GM21381 (cell line): ENCODE results near the gene ZFHX2.

ENCODE experiments used
- ATAC-seq: cut with Tn5 transposase; IDR thresholded peaks from one replicate; pipeline ENCODE4 v1.9.1; 2021; ENCODE audit warnings: mild to moderate bottlenecking, moderate library complexity; ENCODE audit not compliant: unreplicated experiment

ZFHX2 gene

DNA sequence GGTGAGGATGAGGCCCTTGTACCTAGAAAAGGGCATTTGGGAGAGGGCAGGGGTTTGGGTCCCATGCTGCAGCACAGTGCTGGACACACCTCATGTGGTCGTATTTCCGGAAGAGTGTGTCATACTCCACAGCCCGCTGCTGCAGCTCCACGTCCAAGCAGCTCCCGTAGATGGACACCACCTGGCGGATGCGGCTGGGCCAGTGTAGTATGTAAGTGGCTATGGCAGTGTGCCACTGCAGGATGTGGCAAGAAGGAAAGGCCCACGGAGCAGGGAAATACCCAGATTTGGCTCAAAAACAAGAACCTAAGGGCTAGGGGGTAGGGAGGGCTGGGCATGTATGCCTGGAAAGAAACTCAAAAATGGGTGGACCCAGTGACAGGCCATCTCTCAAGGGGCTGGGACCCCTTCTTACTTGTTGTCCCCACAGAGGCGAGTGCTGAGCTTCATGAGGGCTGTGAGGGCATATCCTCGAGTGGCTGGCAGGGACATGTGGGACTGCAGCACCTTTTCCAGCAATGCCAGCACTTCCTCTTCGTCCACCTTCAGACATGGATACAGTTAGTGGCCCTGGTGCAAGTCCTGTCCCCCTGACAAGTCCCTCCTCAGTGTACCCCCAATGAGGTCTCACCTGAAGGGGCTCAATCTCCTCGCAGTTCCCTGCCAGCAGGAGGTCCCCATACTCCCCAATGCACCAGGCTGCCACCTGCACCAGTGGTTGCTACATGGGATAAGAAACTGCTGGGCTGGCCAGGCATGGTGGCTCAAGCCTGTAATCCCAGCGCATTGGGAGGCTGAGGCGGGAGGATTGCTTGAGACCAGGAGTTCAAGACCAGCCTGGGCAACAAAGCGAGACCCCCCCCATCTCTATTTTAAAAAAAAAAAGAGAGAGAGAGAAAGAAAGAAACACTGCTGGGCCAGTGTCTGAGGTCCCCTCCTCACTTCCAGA, 10.6 kb upstream of the ZFHX2 start:
- no peak for ATAC-seq

DNA sequence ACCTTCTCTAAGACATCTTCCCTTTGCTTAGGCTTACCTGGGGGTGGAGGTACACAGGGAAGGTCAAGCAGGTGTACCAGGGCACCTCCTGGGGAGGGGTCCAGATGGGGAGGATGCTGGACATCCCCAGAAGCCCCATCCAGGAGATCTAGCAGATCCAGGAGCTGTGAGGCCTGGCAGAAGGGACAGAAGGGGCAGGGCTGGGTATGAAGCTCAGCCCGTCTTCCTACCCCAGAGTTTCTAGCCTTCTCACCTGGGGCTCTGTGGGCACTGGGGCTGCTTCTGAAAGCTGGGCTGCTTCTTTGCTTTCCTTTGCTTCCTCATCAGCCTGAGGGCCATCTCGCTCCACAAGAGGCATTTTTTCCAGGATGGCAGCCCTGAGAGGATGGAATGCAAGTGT, 9.7 kb upstream of the ZFHX2 start:
- ATAC-seq: no peak

DNA sequence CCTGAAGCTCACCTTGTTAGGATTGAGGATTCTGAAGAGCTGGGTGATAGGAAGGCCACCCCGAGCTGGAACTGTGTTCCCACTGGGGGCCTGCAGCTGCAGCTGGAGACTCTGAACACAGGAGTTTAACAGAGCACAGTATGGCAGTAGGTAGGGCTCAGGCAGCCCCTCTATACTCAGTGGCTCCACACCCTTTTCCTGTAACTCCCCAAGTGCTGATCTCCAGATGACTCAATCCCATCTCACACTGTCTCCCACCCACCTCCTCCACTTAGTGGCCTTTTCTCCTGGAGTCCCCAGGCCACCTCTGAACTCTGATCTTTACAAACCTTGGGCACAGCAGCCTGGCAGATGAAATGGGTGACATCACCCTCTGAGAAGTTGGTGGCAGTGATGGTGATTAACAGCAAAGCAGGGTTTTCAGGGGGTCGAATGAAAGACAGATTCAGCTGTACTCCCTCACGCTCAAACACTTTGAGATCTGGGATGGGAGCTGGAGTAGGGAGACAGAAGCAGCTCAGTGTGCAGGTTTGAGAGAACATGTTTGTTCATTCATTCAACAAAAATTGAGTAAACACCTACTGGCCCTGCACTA, 8.5 kb upstream of the ZFHX2 start:
- no peak for ATAC-seq

DNA sequence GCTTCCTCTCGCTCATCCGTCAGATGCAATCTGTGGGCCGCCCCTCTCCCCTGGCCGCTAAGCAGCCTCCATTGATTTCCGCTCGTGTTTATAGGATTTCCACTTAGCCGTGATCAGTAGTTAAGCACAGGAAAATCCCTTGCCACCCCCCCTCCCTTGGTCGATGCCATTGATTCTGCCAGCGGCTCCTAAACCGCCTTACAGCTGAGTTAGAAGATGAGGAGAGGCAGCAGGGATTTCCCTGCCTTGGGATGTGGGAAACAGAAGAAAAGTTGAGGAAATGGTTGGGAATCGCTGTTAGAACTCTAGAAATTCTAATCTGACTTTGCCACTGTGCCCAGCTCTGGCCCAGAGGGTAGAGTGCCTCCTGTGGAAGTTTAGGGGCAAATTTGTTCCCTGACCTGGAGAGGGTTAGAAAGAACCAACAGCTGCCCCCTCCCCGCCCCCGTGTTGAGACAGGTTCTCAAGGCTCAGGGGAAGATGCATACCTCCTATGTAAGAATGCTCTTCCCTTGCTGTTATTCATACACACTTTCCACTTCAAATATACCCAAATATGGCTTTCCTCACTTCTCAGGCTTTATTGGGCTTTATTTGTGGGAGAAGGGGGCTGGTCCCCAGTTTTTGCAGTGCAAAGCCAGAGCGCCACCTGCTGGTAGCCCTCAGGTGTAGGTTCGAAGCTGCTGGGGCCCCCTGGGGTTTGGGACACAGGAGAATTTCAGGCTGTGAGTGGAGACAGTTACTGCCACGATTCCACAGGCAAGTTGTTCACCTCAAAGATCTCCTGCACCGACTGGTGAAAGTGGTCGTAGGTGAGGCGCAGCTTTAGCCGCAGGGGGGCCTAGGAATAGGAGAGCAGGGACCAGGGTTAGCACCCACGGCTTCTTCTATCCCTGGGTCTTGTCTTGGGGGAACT, 7.7 kb upstream of the ZFHX2 start:
- ATAC-seq: no peak

DNA sequence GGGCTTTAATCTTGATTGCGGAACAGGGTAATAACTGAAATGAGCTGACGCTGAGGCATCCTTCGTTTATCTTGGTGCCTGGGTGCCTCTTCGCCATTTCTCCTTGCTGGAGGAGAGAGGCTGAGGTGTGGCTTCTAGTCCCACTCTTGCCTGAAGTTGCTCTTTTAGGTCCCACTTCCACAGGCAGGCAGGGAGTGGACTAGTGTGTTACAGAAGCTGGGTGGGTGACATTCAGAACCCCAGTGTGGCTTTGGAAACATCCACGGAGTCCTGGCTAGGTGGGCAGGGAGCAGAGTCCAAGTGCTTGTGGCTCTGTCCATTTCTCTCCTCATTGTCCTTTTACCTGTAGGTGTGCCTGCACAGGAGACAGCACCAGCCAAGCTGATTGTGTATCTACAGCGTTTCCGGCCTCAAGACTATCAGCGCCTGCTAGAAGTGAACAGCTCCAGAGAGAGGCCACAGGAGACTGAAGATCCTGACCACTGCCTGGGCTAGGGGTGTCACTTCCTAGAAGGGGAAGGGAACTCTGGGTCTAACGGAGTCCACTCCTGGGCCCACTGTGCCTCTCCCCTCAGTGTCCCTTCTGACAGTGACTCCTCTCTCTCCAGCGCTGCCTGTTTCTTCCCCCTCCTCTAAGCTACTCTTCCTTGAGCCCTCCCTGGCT, 6.9 kb upstream of the ZFHX2 start:
- no peak for ATAC-seq

DNA sequence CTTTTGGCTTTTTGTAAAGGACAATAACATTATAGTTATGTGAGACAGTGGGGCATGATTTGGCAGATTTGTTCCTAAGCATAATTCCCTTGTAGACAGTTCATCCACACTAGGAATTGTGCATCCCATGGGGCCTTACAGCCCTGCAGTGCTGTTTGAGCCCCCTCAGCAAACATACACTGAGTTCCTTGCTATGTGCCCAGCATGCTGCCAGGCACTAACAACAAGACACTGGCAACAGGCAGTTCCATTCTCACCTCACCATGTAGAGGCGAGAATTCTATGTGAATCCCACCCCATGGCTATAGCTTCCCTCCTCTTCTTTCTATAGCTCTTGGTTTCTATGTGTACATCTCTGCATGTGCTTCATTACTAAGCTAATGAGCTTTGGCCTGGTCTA, 6.4 kb upstream of the ZFHX2 start:
- no peak for ATAC-seq

DNA sequence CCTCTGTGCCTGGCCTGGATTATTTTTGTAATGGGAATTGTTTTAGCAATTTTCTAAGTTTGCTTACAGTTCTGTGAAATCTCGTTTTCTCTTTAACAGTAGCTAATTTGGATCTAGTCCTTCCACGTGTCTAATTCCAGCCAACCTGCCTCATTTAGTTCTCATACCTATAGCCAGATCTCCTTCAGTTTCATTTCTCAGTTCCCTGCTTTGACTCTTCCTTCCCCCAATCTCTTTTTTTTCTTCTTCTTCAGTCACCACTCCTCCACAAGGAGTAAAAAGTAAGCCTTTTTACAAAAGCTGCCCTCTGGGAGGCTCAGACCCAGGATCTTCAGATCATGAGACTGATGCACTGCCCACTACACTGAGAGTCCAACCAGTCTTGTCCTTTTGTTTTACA, 6.0 kb upstream of the ZFHX2 start:
- ATAC-seq: no peak

DNA sequence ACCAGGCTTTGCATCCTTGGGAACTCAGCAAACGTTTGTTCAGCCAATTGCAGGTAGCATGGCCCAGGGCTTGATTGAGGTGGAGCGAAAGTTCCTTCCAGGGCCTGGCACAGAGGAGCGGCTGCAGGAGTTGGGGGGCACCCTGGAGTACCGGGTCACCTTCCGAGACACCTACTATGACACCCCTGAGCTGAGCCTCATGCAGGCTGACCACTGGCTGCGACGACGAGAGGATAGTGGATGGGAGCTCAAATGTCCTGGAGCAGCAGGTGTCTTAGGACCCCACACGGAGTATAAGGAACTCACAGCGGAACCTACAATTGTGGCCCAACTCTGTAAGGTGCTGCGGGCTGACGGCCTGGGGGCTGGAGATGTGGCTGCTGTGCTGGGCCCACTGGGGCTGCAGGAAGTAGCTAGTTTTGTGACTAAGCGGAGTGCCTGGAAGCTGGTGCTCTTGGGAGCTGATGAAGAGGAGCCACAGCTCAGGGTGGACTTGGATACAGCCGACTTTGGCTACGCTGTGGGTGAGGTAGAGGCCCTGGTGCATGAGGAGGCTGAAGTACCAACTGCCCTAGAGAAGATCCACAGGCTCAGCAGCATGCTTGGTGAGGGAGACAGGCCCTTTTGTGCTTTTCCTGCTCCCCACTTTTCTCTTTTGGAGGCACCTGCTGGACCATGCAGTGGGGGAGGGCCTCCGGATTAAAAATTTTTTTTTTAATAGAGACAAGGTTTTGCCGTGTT, 5.3 kb upstream of the ZFHX2 start:
- ATAC-seq: no peak

DNA sequence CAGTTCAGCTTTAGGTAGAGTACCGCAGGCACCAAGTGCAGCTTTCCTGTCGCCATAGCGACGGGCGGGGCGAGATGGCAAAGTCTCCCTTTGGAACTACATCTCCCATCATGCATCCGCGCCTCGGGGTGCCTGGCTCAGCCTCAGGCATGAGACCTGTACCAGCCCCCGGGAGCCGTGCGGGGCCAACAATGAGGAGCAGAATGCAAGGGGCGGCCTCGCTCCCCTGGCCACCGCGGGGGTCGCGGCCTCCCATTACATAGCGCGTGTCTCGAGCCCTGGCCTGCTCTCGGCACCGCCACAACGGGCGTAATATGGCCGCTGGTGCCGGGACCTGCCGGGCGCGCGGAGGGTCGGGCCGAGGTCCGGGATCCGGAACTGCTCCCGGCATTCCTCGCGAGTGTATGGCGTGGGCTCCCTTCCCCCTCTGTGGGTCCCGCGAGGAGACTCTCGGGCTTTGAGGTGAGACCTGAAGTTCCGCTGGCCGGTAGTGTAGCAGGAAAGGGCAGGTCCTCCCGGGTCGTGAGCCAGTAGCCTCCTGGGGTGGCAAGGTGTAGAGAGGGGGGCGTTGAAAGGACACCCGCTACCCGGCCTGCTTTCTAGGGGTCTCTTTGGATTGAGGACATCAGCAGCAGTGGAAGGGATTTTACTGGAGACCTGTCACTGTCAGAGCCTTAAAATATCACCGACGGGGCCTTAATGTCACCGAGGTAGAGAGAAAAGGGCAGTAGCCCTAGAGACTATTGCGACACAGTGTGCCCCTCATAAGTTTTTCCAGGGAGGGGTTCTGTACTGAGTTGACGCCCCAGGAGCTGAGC, 4.5 kb upstream of the ZFHX2 start, which contains the start of gene THTPA:
TSS of gene THTPA (plus strand) at position 390 of the 818 bp plus-strand sequence. CDS start 487 bp downstream, outside the sequence.
- ATAC-seq: peak; percentile 79

DNA sequence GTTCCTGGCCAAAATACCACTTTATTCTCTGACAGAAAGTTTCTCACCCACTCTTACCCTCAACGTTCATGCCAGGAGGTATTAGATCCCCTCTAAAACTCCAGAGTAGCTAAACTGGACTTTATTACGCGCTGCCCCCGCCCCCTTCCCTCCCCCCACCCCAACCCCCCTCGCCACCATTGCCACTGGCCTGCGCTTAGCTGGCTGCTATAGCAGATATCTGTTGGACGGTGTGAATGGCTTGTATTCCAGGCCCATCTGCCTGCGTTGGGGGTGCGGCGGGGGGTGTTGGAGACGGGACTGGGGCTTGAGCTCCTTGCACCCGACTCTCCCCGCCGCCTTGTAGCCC, 3.9 kb upstream of the ZFHX2 start:
- ATAC-seq: no peak

DNA sequence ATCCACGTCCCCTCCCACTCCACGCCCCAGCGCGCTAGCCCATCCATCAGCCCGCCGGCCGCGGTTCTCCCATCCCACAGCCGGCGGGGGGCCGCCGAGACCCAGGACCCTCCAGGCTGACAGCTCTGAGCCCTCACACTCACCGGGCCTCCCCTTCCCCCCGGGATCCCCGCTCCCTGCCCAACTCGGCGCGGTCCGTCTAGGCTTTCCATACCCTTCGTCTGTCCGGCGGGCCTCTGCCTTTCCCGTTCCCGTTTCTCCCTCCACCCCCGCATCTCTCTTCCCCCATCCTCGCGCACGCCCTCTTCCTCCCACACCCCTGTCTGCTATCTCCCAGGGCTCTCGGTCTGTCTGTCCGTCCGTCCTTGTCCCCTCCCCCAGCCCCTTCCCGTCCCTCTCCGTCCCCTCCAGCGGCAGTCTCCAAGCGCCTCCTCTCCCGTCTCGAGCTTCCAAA, 726 bp downstream of the ZFHX2 start:
- no peak for ATAC-seq

DNA sequence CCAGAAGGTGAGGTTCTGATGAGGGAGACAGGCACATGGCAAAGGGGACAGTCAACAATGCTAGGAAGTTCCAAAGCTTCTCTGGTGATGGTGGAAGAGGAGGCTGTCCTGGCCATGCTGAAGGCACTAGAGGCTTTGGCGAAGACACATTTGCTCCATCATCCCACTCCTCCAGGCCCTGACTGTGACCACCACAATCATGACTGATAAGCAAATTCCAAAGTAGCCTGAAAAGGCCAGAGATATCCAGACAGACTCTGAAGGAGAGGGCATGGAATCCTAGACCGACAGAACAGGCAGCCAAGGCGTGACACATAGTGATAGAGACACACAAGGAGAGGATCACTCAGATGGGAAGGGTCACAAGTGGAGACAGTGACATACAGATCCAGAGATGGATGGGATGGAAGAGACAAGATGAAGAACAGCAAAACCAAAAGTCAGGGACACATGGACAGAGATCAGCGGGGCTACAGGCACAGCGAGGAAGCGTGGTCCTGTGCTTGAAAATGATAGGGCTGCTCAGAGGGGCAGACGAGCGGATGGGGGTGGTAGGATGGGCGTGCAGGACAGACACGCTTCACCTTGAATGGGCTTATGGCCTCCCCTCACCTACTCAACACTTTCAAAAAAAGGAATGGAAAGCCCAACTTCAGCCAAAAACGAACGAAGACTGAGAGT, 1.3 kb downstream of the ZFHX2 start:
- no peak for ATAC-seq

DNA sequence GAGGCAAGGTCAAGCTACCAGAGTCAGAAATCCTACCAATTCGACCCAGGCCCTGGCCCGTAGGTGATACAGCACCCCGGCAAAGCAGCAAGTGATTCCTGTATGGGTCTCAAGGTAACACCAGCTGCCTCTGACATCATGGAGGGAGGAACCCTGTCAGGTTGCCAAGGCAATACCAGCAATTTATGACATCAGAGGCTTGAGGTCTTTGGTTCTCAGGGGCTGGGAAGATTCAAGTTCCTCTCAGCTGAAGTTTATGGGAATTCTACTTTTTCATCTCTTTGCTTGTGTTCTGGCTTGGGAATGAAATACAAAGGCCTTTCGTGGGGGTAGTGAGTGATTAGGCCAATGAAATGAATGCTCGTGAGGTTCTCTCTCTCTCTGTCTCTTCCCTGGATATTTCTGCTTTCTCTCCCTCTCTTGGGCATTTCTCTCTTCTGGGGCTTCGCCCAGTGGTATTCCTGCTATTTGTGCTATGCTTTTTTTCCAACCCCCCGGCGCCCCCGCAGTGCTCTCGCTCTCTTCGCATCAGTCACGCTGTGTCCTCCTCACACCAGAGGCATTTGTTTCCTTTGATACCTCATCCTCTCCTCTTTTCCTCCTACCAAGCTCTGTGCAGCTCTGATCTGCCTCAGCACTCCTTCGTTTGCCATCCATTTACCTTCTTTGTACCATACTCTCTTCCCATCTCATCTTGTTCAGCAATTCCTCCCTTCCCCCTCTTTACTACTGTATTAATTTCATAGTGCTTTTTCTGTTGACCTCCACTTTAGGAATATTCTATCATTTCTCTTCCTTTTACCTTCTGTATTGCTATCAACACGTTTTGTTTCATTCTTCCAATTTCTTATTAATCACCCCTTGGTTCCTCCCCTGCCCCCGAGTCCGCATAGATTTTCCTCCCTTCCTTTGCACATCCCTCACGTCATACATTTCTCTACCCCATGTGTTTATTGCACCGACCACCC, 2.9 kb downstream of the ZFHX2 start:
- ATAC-seq: no peak

DNA sequence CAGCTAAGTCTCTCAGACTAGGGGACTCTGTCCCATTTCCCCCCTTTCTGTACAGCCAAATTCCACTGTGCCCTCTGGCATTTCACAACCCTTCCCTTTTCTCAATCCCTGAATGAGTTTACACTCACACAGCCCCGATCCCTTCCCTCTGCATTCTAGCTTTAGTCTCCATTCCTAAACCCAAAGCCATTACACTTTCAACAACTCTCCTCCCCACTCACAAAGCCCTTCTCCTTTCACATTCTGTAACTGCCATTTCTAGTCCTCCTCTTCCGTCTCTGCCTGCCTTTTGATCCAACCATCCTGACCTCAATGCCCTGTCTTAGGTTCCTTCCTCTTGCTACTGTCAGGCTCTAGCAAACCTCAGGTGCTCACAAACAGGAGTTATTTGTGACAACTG, 3.6 kb downstream of the ZFHX2 start:
- ATAC-seq: no peak

DNA sequence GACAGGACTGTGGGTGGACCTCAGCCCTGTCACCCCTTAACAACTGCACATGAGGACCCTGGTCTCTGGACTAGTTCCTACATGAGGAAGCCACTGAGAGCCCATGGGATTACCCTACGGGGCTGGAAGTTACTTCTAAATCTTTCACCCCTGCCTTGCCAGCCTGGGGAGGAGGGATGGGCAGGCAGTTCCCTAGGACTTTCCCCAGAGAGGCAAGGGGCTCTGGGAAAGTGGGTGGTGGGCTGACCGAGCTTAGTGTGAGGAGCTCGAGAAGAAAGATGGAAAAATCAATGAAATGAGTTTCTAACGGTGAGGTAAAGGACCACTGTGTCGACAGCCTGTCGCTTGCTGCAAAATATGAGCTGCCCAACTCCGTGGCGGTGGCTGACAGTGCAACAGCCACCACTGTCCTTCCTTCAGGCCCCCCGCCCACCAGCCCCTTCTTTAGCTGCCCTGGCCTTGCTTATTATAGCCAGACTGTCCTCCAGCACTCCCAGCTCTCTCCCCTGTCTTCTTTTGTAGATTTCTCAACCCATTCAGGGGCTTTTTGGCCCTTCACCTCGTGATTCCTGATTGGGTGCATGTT, 5.0 kb downstream of the ZFHX2 start:
- ATAC-seq: no peak

DNA sequence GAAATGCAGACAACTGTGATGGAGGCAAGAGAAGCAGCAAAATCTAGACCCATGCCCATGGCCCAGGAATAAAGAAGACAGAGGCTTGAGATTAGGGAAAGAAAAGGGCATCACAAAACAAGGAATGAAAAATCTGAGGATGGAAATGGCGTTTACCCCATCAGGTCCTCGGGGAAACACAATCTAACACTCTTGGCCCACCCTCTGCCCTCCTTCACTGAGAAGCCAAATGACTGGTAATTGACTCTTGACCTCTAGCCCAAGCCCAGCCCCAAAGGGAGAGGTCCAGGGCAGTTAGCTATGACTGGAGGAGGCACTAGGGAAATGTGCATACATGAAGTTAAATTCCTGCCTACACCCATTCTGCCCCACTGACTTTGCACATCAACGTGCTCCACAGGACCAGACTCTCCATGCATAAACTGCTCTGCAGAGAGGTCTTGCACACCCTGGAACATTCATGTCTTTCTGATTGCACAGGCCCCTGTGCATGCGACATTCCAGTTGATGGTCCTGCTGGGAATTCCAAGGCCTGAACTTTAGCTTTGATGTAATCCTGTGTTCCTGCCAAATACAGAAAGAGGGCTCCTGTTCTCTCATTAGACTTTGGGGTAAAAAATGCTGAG, 5.7 kb downstream of the ZFHX2 start:
- ATAC-seq: no peak
